ENCODE results near the gene PEX7.

The PEX7 gene

DNA sequence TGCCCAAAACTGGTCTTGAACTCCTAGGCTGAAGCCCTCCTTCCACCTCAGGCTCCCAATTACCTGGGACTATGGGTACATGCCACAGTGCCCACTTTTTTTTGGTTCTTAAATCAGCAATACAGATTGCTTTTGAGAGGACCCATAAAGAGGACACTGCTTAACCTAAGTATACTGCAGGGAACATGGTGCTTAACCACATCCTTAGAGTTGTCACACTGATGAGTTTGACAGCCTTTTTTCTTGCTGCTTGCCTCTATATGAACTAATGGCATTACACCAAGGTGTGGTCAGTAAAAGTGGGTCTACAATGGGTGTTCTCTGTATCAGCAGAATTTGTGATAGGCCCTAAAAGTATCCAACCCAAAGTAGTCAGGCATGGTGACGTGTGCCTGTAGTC is 92.6 kb downstream of the PEX7 start:
- no peaks in the 10 kb centered on the region for H3K36me3 ChIP-seq (ENCODE audit: insufficient read depth, low read length)
- H3K4me3 ChIP-seq (ENCODE audit: low read length) = no peak overlapping the region
- H3K27me3 ChIP-seq (ENCODE audit: insufficient read depth, low read length) = peaks cover under 1% of the 10 kb centered on the region
- H3K4me1 ChIP-seq (ENCODE audit: insufficient read depth, low read length) = no peaks in the 10 kb centered on the region
- no peak overlapping the region for H2AFZ ChIP-seq (ENCODE audit: low read depth, low read length)
- H3K9me3 ChIP-seq (ENCODE audit: low read length) = no peaks in the 10 kb centered on the region

DNA sequence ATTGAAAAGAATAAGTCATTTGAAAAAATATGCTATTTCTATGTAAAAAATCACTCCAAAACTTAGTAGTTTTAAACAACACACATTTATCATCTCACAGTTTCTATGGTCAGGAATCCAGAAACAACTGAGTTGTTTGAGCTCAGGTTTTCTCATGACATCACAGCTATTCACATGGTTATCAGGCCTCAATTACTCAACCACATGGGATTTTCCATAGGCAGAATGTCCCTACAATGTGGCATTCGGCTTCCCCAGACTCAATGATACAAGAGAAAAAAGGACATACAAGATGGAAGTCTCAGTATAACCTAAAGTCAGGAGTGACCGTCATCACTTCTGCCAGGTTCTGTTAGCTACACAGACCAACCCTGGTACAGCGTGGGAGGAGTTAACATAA is 96.3 kb downstream of the PEX7 start:
- Histone ChIP-seq H3K27me3 (ENCODE audit: insufficient read depth, low read length) (peaks cover 35% of the 10 kb centered on the region), H3K9me3 (ENCODE audit: low read length) (no peaks in the 10 kb centered on the region), H3K4me1 (ENCODE audit: insufficient read depth, low read length) (peaks cover 8% of the 10 kb centered on the region), H3K4me3 (ENCODE audit: low read length) (no peak overlapping the region), H3K36me3 (ENCODE audit: insufficient read depth, low read length) (no peaks in the 10 kb centered on the region), H2AFZ (ENCODE audit: low read depth, low read length) (no peak overlapping the region)

DNA sequence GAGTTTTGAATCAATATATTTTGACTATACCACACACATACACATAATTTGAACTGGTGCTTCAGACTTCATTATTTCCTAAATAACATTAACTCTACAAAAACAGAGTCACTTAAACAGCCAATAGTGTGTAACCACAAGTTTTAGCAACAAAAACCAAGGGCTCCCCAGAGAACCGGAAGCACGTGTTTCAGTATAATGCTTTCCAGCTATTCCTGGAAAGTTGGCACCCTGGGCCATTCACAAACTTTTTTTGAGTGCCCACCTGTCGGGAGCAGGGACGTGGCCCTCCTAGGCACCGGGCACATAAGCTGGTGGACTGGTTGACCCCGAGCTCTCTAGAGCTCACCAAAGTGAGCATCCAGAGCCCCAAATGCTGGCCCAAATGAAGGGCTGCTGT is 97.8 kb downstream of the PEX7 start:
- peaks cover 8% of the 10 kb centered on the region for H3K4me1 ChIP-seq (ENCODE audit: insufficient read depth, low read length)

DNA sequence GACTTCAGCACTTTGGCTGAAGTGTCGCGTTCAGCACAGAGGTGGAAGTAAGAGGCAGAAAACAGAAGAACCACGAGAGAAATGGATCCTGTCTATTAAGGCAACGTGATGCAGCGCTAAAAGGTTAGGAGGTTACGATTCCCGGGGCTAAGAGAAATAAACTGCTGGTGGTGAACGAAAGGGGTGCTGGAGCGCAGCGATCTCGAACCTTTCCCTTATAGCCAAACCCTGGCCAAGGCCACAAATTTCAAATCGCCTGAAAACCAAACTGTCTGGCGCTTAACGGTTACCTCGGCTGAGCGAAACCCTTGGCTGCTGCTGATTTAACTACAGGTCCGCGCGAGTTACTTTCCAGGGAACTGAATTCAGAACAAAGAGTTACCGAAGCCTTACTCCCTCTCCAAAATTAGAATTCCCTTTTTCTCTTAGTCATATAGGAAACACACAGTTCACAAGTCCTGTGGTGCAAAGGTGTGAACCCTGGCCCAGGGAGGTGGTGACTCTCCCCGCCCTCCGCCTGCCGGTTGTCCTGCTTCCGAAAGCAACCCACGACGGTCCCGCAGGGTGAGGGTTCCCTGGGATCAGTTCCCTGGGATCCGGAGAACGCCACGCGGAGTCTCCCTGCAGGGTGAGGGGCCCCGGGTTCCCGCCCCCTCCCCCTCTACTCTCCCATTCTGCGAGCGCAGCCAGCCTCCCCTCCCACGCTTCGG is 98.4 kb downstream of the PEX7 start:
- H2AFZ ChIP-seq (ENCODE audit: low read depth, low read length) = peak overlapping the region; percentile 92
- H3K4me1 ChIP-seq (ENCODE audit: insufficient read depth, low read length) = peaks cover 8% of the 10 kb centered on the region
- H3K36me3 ChIP-seq (ENCODE audit: insufficient read depth, low read length) = no peaks in the 10 kb centered on the region
- H3K9me3 ChIP-seq (ENCODE audit: low read length) = no peaks in the 10 kb centered on the region
- H3K27me3 ChIP-seq (ENCODE audit: insufficient read depth, low read length) = peaks cover 39% of the 10 kb centered on the region
- peak overlapping the region; percentile 46 for H3K4me3 ChIP-seq (ENCODE audit: low read length)

More for the DNA sequence above, 97.8 kb downstream of the PEX7 start:
- no peak overlapping the region for H2AFZ ChIP-seq (ENCODE audit: low read depth, low read length)
- H3K36me3 ChIP-seq (ENCODE audit: insufficient read depth, low read length) = no peaks in the 10 kb centered on the region
- peaks cover 39% of the 10 kb centered on the region for H3K27me3 ChIP-seq (ENCODE audit: insufficient read depth, low read length)
- no peak overlapping the region for H3K4me3 ChIP-seq (ENCODE audit: low read length)
- no peaks in the 10 kb centered on the region for H3K9me3 ChIP-seq (ENCODE audit: low read length)

DNA sequence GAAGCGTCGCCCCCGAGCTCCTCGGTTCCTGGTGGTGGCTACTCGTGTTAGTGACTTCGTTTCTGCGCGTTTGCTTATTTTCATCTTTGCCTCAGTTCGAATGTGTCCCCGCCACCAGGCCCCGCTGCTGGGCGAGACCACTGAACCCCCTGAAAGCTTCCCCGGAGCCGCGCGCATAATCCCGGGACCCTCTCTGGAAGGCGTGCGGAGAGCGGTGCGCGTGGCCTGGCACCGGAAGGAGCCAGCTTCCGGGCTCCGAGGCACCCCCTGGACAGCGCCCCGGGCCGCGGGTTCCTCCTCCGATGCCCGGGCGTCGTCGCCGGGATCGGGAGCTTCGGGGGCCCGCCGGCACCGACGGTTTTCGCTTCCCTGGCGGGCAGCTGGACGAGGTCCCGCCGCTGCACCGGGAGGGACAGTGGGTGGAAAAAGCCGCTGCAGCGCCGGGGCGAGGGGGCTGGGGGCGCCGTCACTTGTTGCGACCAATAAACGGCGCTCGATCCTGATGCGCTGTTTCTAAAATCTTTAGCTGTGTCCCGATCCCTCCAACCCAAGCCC is 99.1 kb downstream of the PEX7 start:
- Histone ChIP-seq H3K4me3 (ENCODE audit: low read length) (peak overlapping the region; percentile 46), H3K9me3 (ENCODE audit: low read length) (no peaks in the 10 kb centered on the region), H3K27me3 (ENCODE audit: insufficient read depth, low read length) (peaks cover 40% of the 10 kb centered on the region), H3K36me3 (ENCODE audit: insufficient read depth, low read length) (no peaks in the 10 kb centered on the region), H3K4me1 (ENCODE audit: insufficient read depth, low read length) (peaks cover 8% of the 10 kb centered on the region), H2AFZ (ENCODE audit: low read depth, low read length) (peak overlapping the region; percentile 92)

DNA sequence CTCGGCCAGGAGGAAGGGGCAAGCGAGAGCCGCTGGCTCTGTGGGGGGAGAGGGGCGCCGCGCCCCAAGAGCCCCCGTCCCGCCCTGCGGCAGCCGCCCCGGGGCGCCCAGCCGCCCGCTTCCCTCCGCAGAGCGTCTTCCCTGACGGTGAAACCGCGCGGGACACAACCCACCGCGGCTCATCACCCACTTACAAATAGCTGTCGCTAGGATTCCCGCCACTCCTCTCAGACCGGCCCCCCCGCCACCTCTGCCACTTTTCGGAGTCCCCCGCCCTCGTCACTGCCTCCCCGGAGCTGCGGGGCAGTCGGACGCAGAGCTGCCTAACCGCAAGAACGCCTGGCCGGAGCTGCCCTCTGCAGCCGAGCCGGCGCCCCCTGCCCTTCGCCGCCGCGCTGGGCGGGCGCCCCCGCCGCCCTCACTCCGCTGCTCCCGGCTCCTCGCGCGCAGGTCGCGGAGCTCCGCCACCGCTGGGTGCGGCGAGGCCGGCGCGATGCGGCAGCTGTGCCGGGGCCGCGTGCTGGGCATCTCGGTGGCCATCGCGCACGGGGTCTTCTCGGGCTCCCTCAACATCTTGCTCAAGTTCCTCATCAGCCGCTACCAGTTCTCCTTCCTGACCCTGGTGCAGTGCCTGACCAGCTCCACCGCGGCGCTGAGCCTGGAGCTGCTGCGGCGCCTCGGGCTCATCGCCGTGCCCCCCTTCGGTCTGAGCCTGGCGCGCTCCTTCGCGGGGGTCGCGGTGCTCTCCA is 99.7 kb downstream of the PEX7 start, which contains the start of gene SLC35D3:
TSS of gene SLC35D3 (plus strand) at position 366 of the 749 bp plus-strand sequence. CDS start at position 494, 128 bp downstream.
- peaks cover 41% of the 10 kb centered on the region for H3K27me3 ChIP-seq (ENCODE audit: insufficient read depth, low read length)

DNA sequence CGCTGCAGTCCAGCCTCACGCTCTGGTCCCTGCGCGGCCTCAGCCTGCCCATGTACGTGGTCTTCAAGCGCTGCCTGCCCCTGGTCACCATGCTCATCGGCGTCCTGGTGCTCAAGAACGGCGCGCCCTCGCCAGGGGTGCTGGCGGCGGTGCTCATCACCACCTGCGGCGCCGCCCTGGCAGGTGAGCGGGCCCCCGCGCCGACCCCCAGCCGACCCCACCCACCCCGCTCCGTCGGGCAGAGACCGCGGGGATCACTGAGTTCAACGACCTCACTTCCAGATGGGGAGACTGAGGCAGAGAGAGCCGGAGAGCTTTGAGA is 100.3 kb downstream of the PEX7 start:
- Histone ChIP-seq H3K27me3 (ENCODE audit: insufficient read depth, low read length) (peaks cover 41% of the 10 kb centered on the region), H3K36me3 (ENCODE audit: insufficient read depth, low read length) (no peaks in the 10 kb centered on the region), H3K9me3 (ENCODE audit: low read length) (no peaks in the 10 kb centered on the region), H3K4me1 (ENCODE audit: insufficient read depth, low read length) (peaks cover 8% of the 10 kb centered on the region), H2AFZ (ENCODE audit: low read depth, low read length) (no peak overlapping the region), H3K4me3 (ENCODE audit: low read length) (peak overlapping the region; percentile 46)

More for the DNA sequence above, 99.7 kb downstream of the PEX7 start, which contains the start of gene SLC35D3:
- Histone ChIP-seq H3K4me1 (ENCODE audit: insufficient read depth, low read length) (peaks cover 8% of the 10 kb centered on the region), H3K36me3 (ENCODE audit: insufficient read depth, low read length) (no peaks in the 10 kb centered on the region), H2AFZ (ENCODE audit: low read depth, low read length) (peak within 1 kb of the TSS; percentile 92), H3K9me3 (ENCODE audit: low read length) (no peaks in the 10 kb centered on the region), H3K4me3 (ENCODE audit: low read length) (peak within 1 kb of the TSS; percentile 46)

DNA sequence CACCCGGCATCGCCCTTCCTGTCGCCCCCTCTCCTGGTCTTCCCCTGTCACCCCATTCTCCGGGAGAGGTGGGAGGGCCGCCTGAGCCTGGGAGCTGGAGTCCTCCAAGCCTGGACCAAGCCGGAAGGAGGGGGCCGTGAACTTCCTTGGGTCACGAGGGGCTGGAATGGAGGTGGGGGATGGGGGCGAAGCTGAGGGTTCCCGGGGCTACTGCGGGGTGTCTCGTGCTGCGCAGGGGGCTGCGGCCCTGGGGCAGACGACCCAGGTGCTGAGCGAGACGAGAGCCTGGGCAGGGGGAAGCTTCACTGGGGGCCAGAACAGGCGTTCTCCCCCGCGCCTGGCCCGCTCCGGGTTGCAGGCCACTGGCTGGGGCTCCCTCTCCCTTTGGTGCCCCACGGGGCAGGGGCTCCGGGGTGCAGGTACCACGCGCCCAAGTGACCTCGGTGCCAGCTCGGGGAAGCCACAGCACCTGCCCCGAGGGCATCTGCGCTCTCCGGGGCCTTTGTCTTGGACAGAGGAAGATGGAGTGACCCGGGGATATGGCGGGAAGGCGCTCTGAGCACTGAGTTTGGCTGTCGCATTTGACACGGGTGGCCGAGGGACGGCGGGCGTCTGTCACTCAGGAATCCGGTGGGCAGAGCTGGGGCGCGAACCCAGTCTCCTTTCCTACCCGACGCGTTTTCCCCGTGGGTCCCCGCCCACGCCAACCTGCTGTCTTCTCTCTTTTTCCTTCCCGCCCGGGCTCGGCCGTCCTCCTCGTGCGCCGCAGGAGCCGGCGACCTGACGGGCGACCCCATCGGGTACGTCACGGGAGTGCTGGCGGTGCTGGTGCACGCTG is 100.9 kb downstream of the PEX7 start:
- Histone ChIP-seq H3K36me3 (ENCODE audit: insufficient read depth, low read length) (no peaks in the 10 kb centered on the region), H3K4me1 (ENCODE audit: insufficient read depth, low read length) (peaks cover 8% of the 10 kb centered on the region), H3K27me3 (ENCODE audit: insufficient read depth, low read length) (peaks cover 41% of the 10 kb centered on the region), H2AFZ (ENCODE audit: low read depth, low read length) (no peak overlapping the region), H3K4me3 (ENCODE audit: low read length) (no peak overlapping the region), H3K9me3 (ENCODE audit: low read length) (no peaks in the 10 kb centered on the region)

DNA sequence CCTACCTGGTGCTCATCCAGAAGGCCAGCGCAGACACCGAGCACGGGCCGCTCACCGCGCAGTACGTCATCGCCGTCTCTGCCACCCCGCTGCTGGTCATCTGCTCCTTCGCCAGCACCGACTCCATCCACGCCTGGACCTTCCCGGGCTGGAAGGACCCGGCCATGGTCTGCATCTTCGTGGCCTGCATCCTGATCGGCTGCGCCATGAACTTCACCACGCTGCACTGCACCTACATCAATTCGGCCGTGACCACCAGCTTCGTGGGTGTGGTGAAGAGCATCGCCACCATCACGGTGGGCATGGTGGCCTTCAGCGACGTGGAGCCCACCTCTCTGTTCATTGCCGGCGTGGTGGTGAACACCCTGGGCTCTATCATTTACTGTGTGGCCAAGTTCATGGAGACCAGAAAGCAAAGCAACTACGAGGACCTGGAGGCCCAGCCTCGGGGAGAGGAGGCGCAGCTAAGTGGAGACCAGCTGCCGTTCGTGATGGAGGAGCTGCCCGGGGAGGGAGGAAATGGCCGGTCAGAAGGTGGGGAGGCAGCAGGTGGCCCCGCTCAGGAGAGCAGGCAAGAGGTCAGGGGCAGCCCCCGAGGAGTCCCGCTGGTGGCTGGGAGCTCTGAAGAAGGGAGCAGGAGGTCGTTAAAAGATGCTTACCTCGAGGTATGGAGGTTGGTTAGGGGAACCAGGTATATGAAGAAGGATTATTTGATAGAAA is 101.7 kb downstream of the PEX7 start:
- Histone ChIP-seq H3K36me3 (ENCODE audit: insufficient read depth, low read length) (no peaks in the 10 kb centered on the region), H3K27me3 (ENCODE audit: insufficient read depth, low read length) (peaks cover 41% of the 10 kb centered on the region), H3K9me3 (ENCODE audit: low read length) (no peaks in the 10 kb centered on the region), H2AFZ (ENCODE audit: low read depth, low read length) (no peak overlapping the region), H3K4me1 (ENCODE audit: insufficient read depth, low read length) (peaks cover 8% of the 10 kb centered on the region), H3K4me3 (ENCODE audit: low read length) (no peak overlapping the region)

DNA sequence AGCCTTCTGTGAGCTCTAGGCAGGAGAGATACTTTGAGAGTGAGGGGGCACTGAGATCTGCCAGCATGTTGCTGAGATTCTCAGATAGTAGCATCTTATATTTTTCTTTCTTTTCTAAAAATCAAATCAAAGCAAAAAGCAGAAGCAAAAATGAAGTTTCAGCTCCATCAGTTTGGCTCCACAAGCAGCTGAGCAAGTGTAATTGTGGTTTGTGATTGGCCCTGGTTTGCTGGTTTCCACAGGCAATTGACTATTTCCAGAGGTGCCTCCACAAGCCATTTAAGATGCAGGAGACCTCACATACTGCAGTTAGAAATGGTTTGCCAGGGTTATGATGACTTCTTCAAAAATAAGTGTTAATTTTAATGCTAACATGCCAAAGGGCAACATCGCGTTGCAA is 104.0 kb downstream of the PEX7 start:
- no peaks in the 10 kb centered on the region for H3K9me3 ChIP-seq (ENCODE audit: low read length)
- no peaks in the 10 kb centered on the region for H3K36me3 ChIP-seq (ENCODE audit: insufficient read depth, low read length)
- no peaks in the 10 kb centered on the region for H3K4me1 ChIP-seq (ENCODE audit: insufficient read depth, low read length)
- no peak overlapping the region for H2AFZ ChIP-seq (ENCODE audit: low read depth, low read length)
- peaks cover 26% of the 10 kb centered on the region for H3K27me3 ChIP-seq (ENCODE audit: insufficient read depth, low read length)
- H3K4me3 ChIP-seq (ENCODE audit: low read length) = no peak overlapping the region

DNA sequence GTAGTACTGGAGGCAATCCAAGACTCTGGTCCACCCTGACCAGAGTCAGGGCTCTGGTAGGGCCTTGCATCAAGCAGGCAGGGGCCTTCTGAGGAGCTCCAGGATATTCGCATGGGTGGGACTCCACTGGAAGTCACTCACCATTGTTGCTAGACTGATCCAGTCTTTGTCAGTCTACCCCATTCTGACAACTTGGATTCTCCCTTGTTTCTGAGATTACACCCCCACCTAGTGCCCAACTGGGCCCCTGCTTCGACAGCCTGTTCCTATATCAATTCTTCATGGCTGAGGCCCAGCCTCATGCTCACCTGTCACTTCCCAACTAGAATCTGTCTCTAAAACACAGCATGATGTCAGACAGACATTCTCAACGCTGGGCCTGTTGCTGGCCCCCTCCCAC is 104.9 kb downstream of the PEX7 start:
- H2AFZ ChIP-seq (ENCODE audit: low read depth, low read length) = no peak overlapping the region
- H3K4me3 ChIP-seq (ENCODE audit: low read length) = no peak overlapping the region
- H3K4me1 ChIP-seq (ENCODE audit: insufficient read depth, low read length) = no peaks in the 10 kb centered on the region
- H3K9me3 ChIP-seq (ENCODE audit: low read length) = no peaks in the 10 kb centered on the region
- peaks cover 18% of the 10 kb centered on the region for H3K27me3 ChIP-seq (ENCODE audit: insufficient read depth, low read length)
- no peaks in the 10 kb centered on the region for H3K36me3 ChIP-seq (ENCODE audit: insufficient read depth, low read length)

DNA sequence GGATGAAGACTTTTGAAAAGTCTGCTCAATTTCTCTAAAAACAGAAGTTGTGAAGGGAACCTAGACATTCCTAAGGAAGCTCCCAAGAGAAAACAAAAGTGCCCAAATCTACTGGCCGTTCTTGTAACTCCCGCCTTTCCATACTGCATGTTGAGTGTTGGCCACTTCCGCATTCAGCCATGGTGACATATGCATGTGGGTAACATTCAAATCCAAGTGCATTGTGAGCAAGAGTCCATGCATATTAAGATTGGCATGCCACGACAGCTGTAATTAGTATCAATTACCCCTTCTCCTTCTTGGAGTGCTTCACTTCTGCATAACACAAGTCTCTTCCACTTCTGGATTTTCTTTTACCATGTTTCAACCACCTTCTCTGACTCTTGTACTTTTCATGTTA is 108.1 kb downstream of the PEX7 start:
- Histone ChIP-seq H3K36me3 (ENCODE audit: insufficient read depth, low read length) (no peaks in the 10 kb centered on the region), H2AFZ (ENCODE audit: low read depth, low read length) (no peak overlapping the region), H3K4me3 (ENCODE audit: low read length) (no peak overlapping the region), H3K27me3 (ENCODE audit: insufficient read depth, low read length) (peaks cover 2% of the 10 kb centered on the region), H3K4me1 (ENCODE audit: insufficient read depth, low read length) (no peaks in the 10 kb centered on the region), H3K9me3 (ENCODE audit: low read length) (no peaks in the 10 kb centered on the region)

All from neuron (in vitro differentiated cells).